HG03460 (cell line): ENCODE results near the gene DNAH8.

ENCODE experiments used
- ATAC-seq: cut with Tn5 transposase; IDR thresholded peaks from one replicate; pipeline ENCODE4 v1.9.1; 2021; ENCODE audit not compliant: unreplicated experiment

DNAH8 gene

DNA sequence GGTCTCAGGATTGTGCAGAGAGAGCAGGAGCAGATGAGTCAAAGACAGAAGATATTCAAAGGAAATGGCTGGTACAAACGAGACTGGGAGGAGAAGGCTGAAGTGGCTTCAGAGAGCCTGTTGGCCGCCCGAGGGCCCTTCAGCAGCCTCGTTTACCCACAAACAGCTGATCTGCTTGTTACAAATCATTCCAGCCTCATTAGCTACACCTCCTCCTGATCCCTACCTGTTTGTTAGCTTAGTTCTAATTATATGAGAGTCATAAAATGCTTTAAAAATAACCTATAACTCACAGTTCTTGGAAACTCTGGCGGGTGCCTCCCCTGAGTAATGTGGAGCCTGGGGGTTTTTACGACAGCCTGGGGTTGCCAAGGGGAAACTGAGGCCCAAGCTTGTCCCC is 346.1 kb downstream of the DNAH8 start:
- no peak for ATAC-seq

DNA sequence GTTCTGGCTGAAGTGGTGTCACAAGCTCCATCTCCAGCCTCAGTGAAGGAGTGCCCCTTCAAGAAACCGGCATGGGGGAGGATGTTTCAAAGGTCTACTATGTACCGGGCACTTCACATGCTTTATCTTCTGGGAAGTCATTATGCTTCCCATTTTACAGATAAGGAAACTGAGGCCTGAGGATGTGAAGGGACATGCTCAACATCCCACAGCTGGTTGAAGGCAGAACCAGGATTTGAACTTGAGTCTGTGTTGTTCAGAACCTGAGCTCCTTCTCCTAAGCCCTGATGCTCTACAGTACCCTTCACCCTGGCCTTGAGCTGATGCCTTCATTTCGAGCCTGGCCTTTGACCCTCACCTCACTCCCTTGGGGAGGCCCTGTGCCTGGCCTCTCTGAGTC is 346.5 kb downstream of the DNAH8 start:
- no peak for ATAC-seq

DNA sequence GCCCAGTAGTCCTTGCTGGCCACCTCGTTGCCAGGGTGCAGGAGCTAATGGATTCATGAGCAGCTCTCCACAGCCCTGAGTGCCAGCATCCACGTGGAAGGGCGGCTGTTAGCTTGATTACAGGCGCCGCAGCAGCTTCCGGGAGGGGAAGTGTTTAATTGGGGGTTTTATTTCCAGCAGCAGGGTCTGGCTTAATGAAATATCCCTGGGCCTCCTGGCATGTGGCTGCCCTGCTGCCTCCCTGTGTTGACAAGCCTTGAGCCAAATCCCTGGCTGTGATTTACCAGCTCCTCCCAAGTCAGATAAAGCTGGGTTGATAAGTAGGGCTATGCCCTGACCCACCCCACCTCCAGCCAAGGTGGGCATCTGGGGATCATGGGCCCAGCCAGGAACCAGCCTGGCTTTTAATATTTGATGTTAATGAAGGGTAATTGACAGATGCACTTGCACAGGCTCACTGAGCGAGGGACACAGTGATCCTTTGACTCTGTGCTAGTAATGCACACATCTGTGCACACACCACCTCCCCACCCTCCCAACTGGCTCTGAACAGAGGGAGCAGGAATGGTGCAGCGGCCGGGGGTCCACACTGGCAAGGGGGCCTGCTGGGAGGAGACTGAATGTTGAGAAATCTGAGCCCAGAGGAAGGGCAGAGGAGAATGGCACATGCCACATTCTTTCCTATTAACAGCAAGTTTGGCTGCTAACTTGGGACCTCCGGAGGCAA is 347.1 kb downstream of the DNAH8 start:
- ATAC-seq: no peak

DNA sequence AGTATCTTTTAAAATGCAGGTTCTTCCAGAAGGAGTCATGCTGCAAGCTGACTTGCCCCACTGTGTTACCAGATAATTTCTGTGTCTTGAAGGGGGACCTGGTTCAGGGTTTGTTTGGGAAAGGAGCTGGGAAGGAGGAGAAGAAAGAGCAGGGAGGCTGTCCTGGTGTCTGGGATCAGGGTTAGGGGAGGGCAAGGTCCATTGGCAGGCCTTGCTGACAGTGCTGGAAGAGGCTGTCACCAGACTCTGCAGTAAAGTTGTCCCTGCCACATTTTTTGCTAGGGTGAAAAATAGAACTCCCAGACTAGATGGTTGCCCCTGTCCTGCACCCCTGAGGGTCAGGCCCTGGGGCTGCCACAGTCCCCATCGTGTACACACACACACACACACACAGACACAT is 348.4 kb downstream of the DNAH8 start:
- no peak for ATAC-seq

GRCh38 chr6:39065561-39065960 is 350.4 kb downstream of the DNAH8 start:
- ATAC-seq: no peak

- no peak for ATAC-seq
Measured at GRCh38 chr6:39068391-39068790, 353.3 kb downstream of the DNAH8 start.

DNA sequence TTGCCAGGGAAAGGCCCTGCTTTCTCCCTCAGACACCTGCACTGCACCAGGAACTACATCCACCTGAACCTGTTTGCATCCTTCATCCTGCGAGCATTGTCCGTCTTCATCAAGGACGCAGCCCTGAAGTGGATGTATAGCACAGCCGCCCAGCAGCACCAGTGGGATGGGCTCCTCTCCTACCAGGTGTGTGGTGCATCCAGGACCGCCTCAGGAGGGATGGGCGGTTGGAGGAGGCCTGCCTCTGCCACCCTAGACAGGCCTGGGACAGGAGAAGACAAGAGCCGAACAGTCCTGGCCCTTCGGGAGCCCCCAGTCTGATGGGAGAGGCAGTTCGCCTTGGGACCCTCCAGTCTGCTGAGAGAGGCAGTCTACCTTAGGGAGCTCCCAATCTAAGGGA is 357.7 kb downstream of the DNAH8 start:
- ATAC-seq: no peak

DNA sequence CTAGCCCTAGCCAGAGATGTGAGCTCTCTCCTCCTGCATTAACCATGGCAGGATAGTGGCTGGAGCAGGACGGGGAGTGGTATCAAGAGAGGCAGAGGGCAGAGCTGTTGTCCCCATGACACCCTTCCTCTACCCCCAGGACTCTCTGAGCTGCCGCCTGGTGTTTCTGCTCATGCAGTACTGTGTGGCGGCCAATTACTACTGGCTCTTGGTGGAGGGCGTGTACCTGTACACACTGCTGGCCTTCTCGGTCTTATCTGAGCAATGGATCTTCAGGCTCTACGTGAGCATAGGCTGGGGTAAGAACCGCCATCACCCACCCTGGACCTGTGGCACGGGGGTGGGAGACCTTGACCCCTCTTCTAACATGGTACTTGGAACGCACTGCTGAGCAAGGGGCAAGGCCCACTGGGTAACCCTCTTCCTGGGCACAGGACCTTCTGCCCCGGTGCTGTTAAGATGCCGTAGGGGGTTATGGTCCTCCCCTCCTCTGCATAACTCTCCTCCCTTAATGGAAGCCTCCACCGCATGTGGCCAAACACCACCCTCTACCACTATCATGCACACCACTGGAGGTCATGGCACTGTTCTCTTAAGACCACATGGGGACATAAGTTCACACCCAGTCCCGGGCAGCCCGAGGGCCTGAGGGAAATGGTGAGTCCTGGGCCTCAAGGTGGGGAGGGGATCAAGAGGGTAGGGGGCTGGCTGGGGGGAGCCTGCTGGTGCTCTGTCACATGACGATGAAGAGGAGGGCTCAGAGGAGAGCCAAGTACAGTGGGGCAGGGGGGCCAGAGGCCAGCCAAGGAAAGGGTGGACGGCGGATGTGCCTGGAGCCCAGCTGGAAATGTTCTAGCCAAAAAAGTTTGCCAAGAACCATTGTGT is 358.6 kb downstream of the DNAH8 start:
- ATAC-seq: no peak

DNA sequence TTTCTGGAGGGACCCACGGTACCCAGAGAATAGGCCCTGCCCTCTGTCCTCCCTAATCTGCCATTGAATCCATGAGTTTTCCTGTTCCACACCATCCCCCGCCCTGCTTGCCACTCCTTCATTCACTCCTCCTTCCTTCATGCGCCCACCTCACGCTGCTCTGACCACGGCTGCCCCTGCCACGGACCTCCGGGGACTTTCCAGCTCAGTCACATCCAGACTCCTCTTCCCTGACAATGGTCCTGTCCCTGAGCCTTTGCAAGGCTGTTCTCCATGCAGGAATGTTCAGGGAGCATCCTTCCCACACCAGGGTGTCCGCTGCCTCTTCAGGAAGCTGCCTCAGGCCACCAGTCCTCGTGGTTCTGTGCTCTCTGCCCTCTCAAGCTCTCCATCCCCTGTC is 359.4 kb downstream of the DNAH8 start:
- no peak for ATAC-seq

GRCh38 chr6:39075010-39075686 is 360.0 kb downstream of the DNAH8 start:
- ATAC-seq: no peak

GRCh38 chr6:39075807-39076622 is 360.9 kb downstream of the DNAH8 start:
- no peak for ATAC-seq

DNA sequence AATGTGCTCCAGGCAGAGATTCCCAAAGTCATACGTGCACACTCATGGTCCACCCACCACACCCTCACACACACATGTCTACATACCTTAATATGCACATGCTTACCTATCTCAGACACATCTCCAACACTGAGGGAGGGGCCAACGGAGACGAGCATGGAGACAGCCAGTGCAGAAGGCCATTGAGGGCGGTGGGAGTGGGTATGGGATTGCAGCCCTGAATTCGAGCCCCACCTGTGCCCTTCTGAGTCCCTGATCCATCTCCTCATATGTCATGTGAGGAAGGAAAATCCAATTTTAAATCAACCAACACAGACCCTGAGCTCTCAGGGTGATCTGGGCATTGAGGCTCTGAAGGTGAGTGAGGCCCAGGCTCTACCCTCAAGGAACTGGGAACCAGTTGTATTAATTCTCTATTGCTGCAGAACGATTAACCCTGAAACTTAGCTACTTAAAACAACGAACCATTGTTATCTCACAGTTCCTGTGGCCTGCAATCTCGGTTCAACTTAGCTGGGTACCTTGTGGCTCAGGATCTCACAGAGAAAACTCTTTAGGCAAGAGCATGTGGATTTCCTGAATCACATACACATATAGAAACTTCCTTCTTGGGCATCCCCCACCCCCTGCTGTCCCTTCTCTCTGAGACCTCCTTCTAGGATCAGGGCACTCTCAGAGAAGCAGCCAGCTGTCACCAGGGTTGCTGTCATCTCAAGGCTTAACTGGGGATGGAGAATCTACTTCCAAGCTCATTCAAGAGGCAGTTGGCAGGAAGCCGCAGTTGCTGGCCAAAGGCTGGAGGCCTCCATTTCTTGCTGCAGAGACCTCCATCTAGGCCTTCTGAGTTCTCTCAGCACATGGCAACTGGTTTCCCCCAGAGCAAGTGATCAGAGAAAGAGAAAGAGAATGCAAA is 361.8 kb downstream of the DNAH8 start:
- ATAC-seq: no peak

DNA sequence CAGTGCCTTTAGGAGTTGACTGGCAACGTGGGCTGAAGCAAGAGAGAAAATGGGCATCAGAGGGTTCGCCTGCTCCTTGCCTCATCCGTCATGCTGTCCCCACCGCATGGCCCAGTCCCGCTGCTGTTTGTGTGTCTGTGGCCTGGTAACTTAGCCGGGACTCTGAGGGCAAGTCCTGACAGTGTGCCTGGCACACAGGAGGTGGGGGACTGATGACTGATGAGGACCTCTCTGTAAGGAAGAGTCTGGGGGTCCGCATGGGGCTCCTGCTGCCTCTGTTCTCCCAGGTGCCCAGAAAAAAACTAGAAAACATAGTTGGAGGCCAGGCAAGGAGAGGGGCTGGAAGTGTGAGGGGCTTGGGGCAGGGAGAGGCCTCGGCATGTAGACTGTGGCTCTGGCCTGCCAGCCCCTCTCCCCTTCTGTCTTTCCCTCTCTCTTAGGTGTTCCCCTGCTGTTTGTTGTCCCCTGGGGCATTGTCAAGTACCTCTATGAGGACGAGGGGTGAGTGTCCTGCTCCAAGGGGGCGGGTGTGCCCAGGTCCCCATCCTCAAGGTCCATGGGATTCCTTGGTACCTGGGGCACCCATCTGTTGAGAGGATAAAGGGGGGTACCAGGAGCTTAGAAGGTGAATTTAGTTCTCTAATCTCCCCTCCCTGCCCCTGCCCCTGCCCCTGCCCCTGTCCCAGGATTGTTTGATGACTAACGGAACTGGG is 362.9 kb downstream of the DNAH8 start:
- ATAC-seq: no peak

GRCh38 chr6:39078695-39079094 is 363.6 kb downstream of the DNAH8 start:
- ATAC-seq: no peak

GRCh38 chr6:39079197-39080125 is 364.4 kb downstream of the DNAH8 start:
- no peak for ATAC-seq
